ENCODE data around the gene ELAC2.
A peak's percentile ranks its signal among the peaks of the same experiment; 100 is the strongest.

The ELAC2 gene

DNA sequence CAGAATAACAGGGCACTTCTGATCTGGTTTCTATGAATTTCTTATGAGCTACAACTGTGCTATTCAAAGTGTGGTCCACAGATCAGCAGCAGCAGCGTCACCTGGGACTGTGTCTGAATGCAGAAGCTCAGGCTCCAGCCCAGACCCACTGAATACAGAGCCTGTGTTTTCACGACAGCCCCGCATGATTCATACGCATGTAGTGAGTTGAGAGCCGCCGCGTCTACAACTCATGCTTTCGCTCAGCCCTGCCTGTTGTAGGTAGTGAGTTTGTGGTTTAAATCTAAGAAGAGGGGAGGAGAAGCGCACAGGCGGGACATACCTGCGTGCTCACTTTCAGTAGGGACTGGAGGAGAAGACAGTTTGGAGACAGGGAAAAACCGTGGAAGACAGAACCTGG is 28.5 kb upstream of the ELAC2 start:
- TF ChIP-seq, protein P1, sequence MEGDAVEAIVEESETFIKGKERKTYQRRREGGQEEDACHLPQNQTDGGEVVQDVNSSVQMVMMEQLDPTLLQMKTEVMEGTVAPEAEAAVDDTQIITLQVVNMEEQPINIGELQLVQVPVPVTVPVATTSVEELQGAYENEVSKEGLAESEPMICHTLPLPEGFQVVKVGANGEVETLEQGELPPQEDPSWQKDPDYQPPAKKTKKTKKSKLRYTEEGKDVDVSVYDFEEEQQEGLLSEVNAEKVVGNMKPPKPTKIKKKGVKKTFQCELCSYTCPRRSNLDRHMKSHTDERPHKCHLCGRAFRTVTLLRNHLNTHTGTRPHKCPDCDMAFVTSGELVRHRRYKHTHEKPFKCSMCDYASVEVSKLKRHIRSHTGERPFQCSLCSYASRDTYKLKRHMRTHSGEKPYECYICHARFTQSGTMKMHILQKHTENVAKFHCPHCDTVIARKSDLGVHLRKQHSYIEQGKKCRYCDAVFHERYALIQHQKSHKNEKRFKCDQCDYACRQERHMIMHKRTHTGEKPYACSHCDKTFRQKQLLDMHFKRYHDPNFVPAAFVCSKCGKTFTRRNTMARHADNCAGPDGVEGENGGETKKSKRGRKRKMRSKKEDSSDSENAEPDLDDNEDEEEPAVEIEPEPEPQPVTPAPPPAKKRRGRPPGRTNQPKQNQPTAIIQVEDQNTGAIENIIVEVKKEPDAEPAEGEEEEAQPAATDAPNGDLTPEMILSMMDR (IDR thresholded peaks at IDR 0.05; ENCODE audit: insufficient read depth, low read depth, low read length, missing control alignments) = no peak
- H3K4me3 ChIP-seq (ENCODE audit: low read length) = no peak overlapping the region
- no peak for DNase-seq (ENCODE audit: low read depth)

DNA sequence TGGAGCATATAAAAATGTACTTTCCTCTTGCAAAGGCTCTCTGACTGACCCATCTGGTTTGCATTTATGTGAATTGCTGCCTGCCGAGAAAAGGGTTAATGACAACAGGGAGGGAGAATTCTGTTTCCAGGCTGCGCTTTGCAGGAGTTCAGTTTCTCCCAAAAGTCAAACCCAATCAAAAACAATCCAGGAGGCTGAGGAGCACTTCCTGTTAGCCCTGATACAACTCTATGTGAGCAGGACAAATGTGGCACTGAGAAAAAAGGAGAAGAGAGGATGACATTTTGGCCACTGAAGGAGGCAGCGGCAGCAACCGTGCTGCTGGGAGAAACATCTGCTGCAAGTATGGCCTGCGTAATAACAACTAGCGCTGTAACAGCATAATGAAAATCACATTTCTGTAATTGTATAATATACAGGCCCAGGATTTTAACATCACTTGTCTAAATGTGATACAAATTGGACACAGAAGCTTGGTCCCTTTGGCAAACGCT is 26.8 kb upstream of the ELAC2 start:
- TF ChIP-seq, protein P1 (IDR thresholded peaks at IDR 0.05; ENCODE audit: insufficient read depth, low read depth, low read length, missing control alignments) = no peak
- no peak for DNase-seq (ENCODE audit: low read depth)
- H3K4me3 ChIP-seq (ENCODE audit: low read length) = no peak overlapping the region

DNA sequence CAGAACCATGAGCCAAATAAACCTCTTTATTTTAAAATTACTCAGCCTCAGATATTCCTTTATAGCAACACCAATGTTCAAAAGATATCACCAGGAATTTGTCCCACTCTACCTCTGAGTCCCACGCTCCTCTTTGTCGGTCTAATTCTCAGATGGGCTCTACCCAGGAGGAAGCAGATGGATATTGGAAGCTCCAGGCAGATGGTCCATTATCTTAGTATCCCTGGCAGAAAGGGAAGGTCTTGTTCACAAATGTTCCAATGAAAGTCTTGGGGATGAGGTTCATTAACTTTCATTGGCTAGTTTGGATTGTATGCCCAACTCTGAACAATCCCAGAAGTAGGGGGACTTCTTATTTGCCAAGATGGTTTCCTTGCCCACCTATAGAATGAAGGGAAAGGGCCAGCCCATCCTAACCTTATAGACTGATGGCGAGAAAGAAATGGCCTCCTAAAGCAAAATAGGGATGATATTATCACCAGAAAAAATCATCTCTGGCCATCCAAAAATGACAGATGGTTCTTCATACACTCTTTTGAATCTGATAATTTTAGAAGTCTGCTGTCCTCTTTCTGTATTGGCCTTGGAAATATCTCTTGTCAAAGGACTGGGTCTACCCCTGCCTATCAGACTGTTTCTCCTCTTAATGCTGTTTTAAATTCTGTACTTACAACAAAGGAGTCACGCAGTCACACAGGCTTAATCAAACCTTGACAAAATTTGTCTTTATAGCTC is 21.3 kb upstream of the ELAC2 start:
- TF ChIP-seq, protein P1 (IDR thresholded peaks at IDR 0.05; ENCODE audit: insufficient read depth, low read depth, low read length, missing control alignments) = no peak
- no peak for DNase-seq (ENCODE audit: low read depth)
- no peak overlapping the region for H3K4me3 ChIP-seq (ENCODE audit: low read length)

GRCh38 chr17:13036751-13037150 is 18.9 kb upstream of the ELAC2 start:
- TF ChIP-seq, protein P1 (IDR thresholded peaks at IDR 0.05; ENCODE audit: insufficient read depth, low read depth, low read length, missing control alignments) = no peak
- no peak for DNase-seq (ENCODE audit: low read depth)
- no peak overlapping the region for H3K4me3 ChIP-seq (ENCODE audit: low read length)

DNA sequence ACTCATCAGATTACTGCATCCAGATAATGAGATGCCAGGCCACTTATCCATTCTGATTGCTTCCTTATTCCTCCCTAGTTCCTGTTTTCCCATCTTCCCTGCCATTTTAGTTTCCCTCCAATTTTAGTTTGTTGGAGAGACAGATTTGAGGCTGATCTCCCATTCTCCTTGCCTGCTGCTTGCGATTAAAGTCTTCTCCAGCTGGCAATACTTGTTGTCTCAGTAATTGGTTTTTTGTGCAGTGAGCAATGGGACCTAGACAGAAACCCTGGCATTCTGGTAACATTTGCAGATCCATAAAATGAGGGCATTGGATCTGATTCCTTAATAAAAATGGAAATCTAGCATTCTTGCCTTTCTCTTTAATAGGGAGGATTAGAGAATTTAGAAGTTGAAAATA is 17.6 kb upstream of the ELAC2 start:
- TF ChIP-seq, protein P1 (IDR thresholded peaks at IDR 0.05; ENCODE audit: insufficient read depth, low read depth, low read length, missing control alignments) = no peak
- no peak for DNase-seq (ENCODE audit: low read depth)
- H3K4me3 ChIP-seq (ENCODE audit: low read length) = no peak overlapping the region

DNA sequence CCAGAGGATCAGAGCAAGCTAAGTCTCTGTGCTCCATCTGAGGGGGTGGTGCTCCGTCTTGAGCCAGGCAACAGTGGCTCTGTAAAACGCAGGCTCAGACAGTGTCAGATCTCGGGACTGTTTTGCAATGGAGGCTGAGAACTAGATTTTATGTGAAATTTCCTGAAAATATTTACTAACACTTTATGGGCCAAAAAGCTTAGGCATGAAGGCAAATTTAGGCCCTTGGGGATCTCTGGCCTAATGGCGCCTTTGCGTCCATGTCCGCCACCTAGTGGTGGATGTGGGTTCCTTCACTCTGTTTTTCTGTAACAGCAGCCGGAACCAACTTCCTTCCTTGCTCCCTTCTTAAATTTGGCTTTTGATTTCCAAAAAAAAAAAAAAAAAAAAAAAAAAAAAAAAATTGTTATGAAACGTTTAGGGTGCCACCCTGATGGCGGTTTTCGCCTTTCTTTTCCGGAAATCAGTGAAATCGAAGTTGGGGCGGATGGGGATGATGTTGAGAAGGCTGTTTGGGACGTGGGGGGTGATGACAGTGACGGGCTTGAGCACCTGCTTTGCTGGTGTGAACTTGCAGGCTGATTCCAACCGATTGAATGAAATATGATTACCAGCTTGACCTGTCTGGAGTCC is 14.0 kb upstream of the ELAC2 start:
- TF ChIP-seq, protein P1 (IDR thresholded peaks at IDR 0.05; ENCODE audit: insufficient read depth, low read depth, low read length, missing control alignments) = peak; percentile 86
- peak; percentile 54 for DNase-seq (ENCODE audit: low read depth)
- H3K4me3 ChIP-seq (ENCODE audit: low read length) = no peak overlapping the region
